DOHH2 (cell line): ENCODE results near the gene SCD5.

Experiments used
- CTCF ChIP-seq: fragments of 200-600 bp; sonication (generic); IDR thresholded peaks from one replicate; pipeline ENCODE4 v1.5.1; 2014; ENCODE audit warnings: antibody characterized with exemption, mild to moderate bottlenecking, low read depth, low read length; ENCODE audit not compliant: poor library complexity, severe bottlenecking
- EZH2phosphoT487 ChIP-seq: fragments of 200-600 bp; sonication (generic); IDR thresholded peaks from 2 replicates; pipeline ENCODE4 v1.6.1; 2017; ENCODE audit warnings: borderline replicate concordance, mild to moderate bottlenecking, antibody characterized with exemption, low read length, moderate library complexity, mixed read lengths

GRCh38 chr4:82584931-82585330, 213.7 kb downstream of the SCD5 start:
- TF ChIP-seq CTCF = no peak
- TF ChIP-seq EZH2phosphoT487 = no peak
